Liver (tissue), 9 donors: ENCODE data around the gene APOBEC3B. TPM values are rescaled to one million over a fixed set of nuclear protein-coding genes. Genes with fewer than 3 reads are reported as not detected.

Experiments
- DNase-seq: peaks from one replicate; pipeline ENCODE4 v3.0.0-alpha.2; 2017; ENCODE audit warnings: low spot score
- H3K27ac ChIP-seq, 2 donors: one replicate each; pipeline ENCODE4 v1.7.0; 2013; ENCODE audit warnings: inconsistent platforms in 2 of 2, low read length in 2 of 2, control low read depth in 1 of 2, low read depth in 1 of 2, mild to moderate bottlenecking in 1 of 2
- H3K27me3 ChIP-seq, 4 donors: one replicate each; pipeline versions ENCODE4 v1.6.1 to v1.7.0; 2013; ENCODE audit warnings: low read length in 3 of 4, inconsistent platforms in 1 of 4, mild to moderate bottlenecking in 1 of 4, moderate library complexity in 1 of 4; ENCODE audit not compliant: control insufficient read depth in 4 of 4, insufficient read depth in 4 of 4
- H3K36me3 ChIP-seq, 4 donors: one replicate each; pipeline versions ENCODE4 v1.6.1 to v1.7.0; 2013; ENCODE audit warnings: low read length in 3 of 4, mild to moderate bottlenecking in 3 of 4, low read depth in 1 of 4, moderate library complexity in 1 of 4; ENCODE audit not compliant: control insufficient read depth in 4 of 4, insufficient read depth in 3 of 4
- H3K4me1 ChIP-seq, 4 donors: one replicate each; pipeline versions ENCODE4 v1.6.1 to v1.7.0; 2013; ENCODE audit warnings: low read length in 3 of 4, mild to moderate bottlenecking in 3 of 4, moderate library complexity in 1 of 4; ENCODE audit not compliant: control insufficient read depth in 4 of 4, insufficient read depth in 4 of 4
- H3K4me3 ChIP-seq, 3 donors: one replicate each; pipeline versions ENCODE4 v1.6.1 to v1.7.0; 2013; ENCODE audit warnings: low read length in 3 of 3, control low read depth in 1 of 3, low read depth in 1 of 3, mild to moderate bottlenecking in 1 of 3
- H3K9ac ChIP-seq, 2 donors: one replicate each; pipeline ENCODE4 v1.7.0; 2013; ENCODE audit warnings: low read length in 2 of 2, mild to moderate bottlenecking in 2 of 2, moderate library complexity in 2 of 2, control low read depth in 1 of 2, low read depth in 1 of 2
- H3K9me3 ChIP-seq, 4 donors: one replicate each; pipeline versions ENCODE4 v1.6.1 to v1.7.0; 2013; ENCODE audit warnings: low read length in 3 of 4; ENCODE audit not compliant: control insufficient read depth in 4 of 4
- ATF3 ChIP-seq: IDR thresholded peaks from 2 replicates; pipeline ENCODE4 v1.6.1; 2016; ENCODE audit warnings: antibody characterized with exemption
- CTCF ChIP-seq: fragments of 150-350 bp; IDR thresholded peaks from 2 replicates; pipeline ENCODE4 v1.5.1; 2017; ENCODE audit warnings: improper control_type of control experiment, low read depth, low read length; ENCODE audit not compliant: missing input control
- EGR1 ChIP-seq, 2 donors: IDR thresholded peaks; 2 replicates each; pipeline ENCODE4 v1.6.1; 2016 to 2018; ENCODE audit warnings: antibody characterized with exemption in 2 of 2, low read depth in 2 of 2
- FOXA1 ChIP-seq: IDR thresholded peaks from 2 replicates; pipeline ENCODE4 v1.6.1; 2016; ENCODE audit warnings: antibody characterized with exemption
- FOXA2 ChIP-seq: IDR thresholded peaks from 2 replicates; pipeline ENCODE4 v1.6.1; 2016; ENCODE audit warnings: antibody characterized with exemption
- GABPA ChIP-seq, 2 donors: IDR thresholded peaks in 1 of 2; conservative IDR thresholded peaks in 1 of 2; 2 replicates each; pipeline ENCODE4 v1.6.1; 2016; ENCODE audit warnings: antibody characterized with exemption in 2 of 2, mild to moderate bottlenecking in 1 of 2, moderate library complexity in 1 of 2
- HNF4A ChIP-seq, 2 donors: conservative IDR thresholded peaks; 2 replicates each; pipeline ENCODE4 v1.6.1; 2016; ENCODE audit warnings: antibody characterized with exemption in 2 of 2, mild to moderate bottlenecking in 2 of 2
- HNF4G ChIP-seq: IDR thresholded peaks from 2 replicates; pipeline ENCODE4 v1.6.1; 2016; ENCODE audit warnings: antibody characterized with exemption
- JUND ChIP-seq, 2 donors: IDR thresholded peaks; 2 replicates each; pipeline ENCODE4 v1.6.1; 2016; ENCODE audit warnings: antibody characterized with exemption in 2 of 2
- MAX ChIP-seq: IDR thresholded peaks from 2 replicates; pipeline ENCODE4 v1.6.1; 2016; ENCODE audit warnings: antibody characterized with exemption
- NR2F2 ChIP-seq: IDR thresholded peaks from 2 replicates; pipeline ENCODE4 v1.6.1; 2016; ENCODE audit warnings: antibody characterized with exemption
- RAD21 ChIP-seq, 2 donors: IDR thresholded peaks; 2 replicates each; pipeline ENCODE4 v1.6.1; 2016; ENCODE audit warnings: antibody characterized with exemption in 2 of 2, mild to moderate bottlenecking in 2 of 2
- REST ChIP-seq: IDR thresholded peaks from 2 replicates; pipeline ENCODE4 v1.6.1; 2016; ENCODE audit warnings: antibody characterized with exemption, mild to moderate bottlenecking
- RXRA ChIP-seq, 2 donors: IDR thresholded peaks; 2 replicates each; pipeline ENCODE4 v1.6.1; 2017 to 2018; ENCODE audit warnings: antibody characterized with exemption in 2 of 2, mild to moderate bottlenecking in 1 of 2
- SP1 ChIP-seq: IDR thresholded peaks from 2 replicates; pipeline ENCODE4 v1.6.1; 2018; ENCODE audit warnings: antibody characterized with exemption, mild to moderate bottlenecking
- TAF1 ChIP-seq: conservative IDR thresholded peaks from 2 replicates; pipeline ENCODE4 v1.6.1; 2016; ENCODE audit warnings: antibody characterized with exemption, mild to moderate bottlenecking
- YY1 ChIP-seq: IDR thresholded peaks from 2 replicates; pipeline ENCODE4 v1.6.1; 2016; ENCODE audit warnings: antibody characterized with exemption, mild to moderate bottlenecking
- ZBTB33 ChIP-seq: IDR thresholded peaks from 2 replicates; pipeline ENCODE4 v1.6.1; 2016; ENCODE audit warnings: antibody characterized with exemption
- WGBS: extraction: QIAGEN DNeasy Blood & Tissue Kit; methylation state at CpG from one replicate; pipeline ENCODE4 v1.1.7; 2013; 5-methylcytosine and 5-hydroxymethylcytosine counted together
- polyA plus RNA-seq, 2 donors: library from polyadenylated mRNA; stranded (reverse) in 1 of 2; unstranded in 1 of 2; fragments of 200-250 nt in 1 of 2; fragments of >200 nt in 1 of 2; fragmentation: Nextera tagmentation in 1 of 2; extraction: Ambion mirVana in 1 of 2; gene quantifications; one replicate each; pipeline versions ENCODE4 v1.2.1 to v1.2.3, GENCODE V29; 2013 to 2015
- total RNA-seq, 2 donors: library from RNA; depleted of rRNA; stranded (reverse); fragments of >200 nt; gene quantifications; one replicate each; pipeline ENCODE4 v1.2.3, GENCODE V29; 2014
- donor health status: healthy.
- donor health status: healthy.
- donor health status: healthy.
- donor health status: healthy.
- donor health status: healthy.

Gene APOBEC3B
- total and polyA plus RNA-seq, 4 donors = 0.08 to 6.0 (median 0.88) TPM

GRCh38 chr22:38996105-38996504 is 14.0 kb downstream of the APOBEC3B start:
- Histone ChIP-seq H3K4me1 (no peaks in the 10 kb centered on the region), H3K9ac (no peak overlapping the region), H3K4me3 (no peak overlapping the region), H3K27me3 (peaks cover 0 to 4% (median 0%) of the 10 kb centered on the region in 4 donors), H3K27ac (no peak overlapping the region), H3K9me3 (no peaks in the 10 kb centered on the region), H3K36me3 (no peaks in the 10 kb centered on the region)
- TF ChIP-seq ATF3 (no peak), FOXA2 (no peak), RXRA (IDR thresholded peaks at IDR 0.05) (no peak), TAF1 (no peak)
- no peak for DNase-seq
- 66% methylated on average over 6 of the region's 6 CpGs for WGBS

- Histone ChIP-seq H3K27ac (no peak overlapping the region), H3K4me1 (no peaks in the 10 kb centered on the region), H3K9ac (no peak overlapping the region), H3K27me3 (peaks cover 0 to 4% (median 0%) of the 10 kb centered on the region in 4 donors), H3K9me3 (no peaks in the 10 kb centered on the region), H3K4me3 (no peak overlapping the region), H3K36me3 (no peaks in the 10 kb centered on the region)
- TF ChIP-seq NR2F2 = no peak
- DNase-seq = no peak
- 83% methylated on average over 3 of the region's 3 CpGs for WGBS
These were observed 15.4 kb downstream of the APOBEC3B start for GRCh38 chr22:38997518-38997917.

- DNase-seq = peak; percentile 65
- WGBS = 22% methylated on average over 7 of the region's 7 CpGs
- H3K4me3 ChIP-seq = no peak overlapping the region
- H3K9me3 ChIP-seq = no peaks in the 10 kb centered on the region
- no peak overlapping the region for H3K9ac ChIP-seq
- H3K4me1 ChIP-seq = no peaks in the 10 kb centered on the region
- no peak overlapping the region for H3K27ac ChIP-seq
- H3K27me3 ChIP-seq = peaks cover 0 to 4% (median 0%) of the 10 kb centered on the region in 4 donors
- no peaks in the 10 kb centered on the region for H3K36me3 ChIP-seq
- TF ChIP-seq FOXA2 (no peak), HNF4G (no peak), ZBTB33 (no peak), GABPA (IDR thresholded peaks at IDR 0.05 in 1 of 2, conservative IDR thresholded peaks at IDR 0.05 in 1 of 2) (no peak), TAF1 (no peak), JUND (IDR thresholded peaks at IDR 0.05) (no peak), SP1 (no peak), EGR1 (IDR thresholded peaks at IDR 0.05; ENCODE audit: low read depth in 2 of 2) (no peak), REST (no peak), NR2F2 (peak; percentile 48), RAD21 (IDR thresholded peaks at IDR 0.05) (peak; percentile 81 to 88), HNF4A (conservative IDR thresholded peaks at IDR 0.05) (no peak), ATF3 (no peak), CTCF (peak; percentile 69), FOXA1 (no peak), YY1 (no peak), RXRA (IDR thresholded peaks at IDR 0.05) (peak in 1 of 2 donors; percentile 14), MAX (no peak)
These were observed 21.1 kb downstream of the APOBEC3B start for GRCh38 chr22:39003165-39003638.
